ENCODE results near the gene LY6G5C.
A peak's percentile ranks its signal among the peaks of the same experiment; 100 is the strongest.

LY6G5C gene

DNA sequence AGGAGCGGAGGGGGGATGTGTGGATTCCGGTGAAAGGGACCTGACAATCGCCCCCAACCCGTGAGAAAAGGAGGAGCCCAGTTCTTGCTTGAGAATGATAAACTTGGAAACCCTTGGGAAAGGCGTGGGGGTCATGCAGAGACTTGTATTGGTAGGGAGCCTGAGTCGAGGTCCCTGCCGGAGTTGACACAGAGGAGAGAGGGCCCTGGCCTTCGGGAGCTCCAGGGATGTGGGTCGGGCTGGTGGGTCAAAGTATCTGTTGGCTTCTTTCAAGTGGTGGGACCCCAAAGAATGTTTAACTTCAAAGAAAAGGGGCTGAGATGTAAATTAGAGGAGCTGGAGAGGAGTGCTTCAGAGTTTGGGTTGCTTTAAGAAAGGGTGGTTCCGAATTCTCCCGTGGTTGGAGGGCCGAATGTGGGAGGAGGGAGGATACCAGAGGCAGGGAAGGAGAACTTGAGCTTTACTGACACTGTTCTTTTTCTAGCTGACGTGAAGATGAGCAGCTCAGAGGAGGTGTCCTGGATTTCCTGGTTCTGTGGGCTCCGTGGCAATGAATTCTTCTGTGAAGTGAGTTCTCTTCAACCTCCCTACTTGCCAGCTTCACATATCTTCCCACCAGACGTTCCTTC, 14.4 kb downstream of the LY6G5C start:
- Histone ChIP-seq H3K27me3 (ENCODE audit: insufficient read depth, low read depth) (no peaks in the 10 kb centered on the region), H3K4me2 (peak overlapping the region; percentile 58), H3K79me2 (ENCODE audit: insufficient read depth, low read depth) (peaks cover 41% of the 10 kb centered on the region), H3K9ac (peak overlapping the region; percentile 89), H2AFZ (ENCODE audit: low read depth) (peak overlapping the region; percentile 67), H3K27ac (peak overlapping the region; percentile 41), H4K20me1 (ENCODE audit: insufficient read depth) (no peaks in the 10 kb centered on the region), H3K4me1 (ENCODE audit: low read depth, poor library complexity, severe bottlenecking) (peaks cover 36% of the 10 kb centered on the region), H3K4me3 (IDR thresholded peaks at IDR 0.05; ENCODE audit: insufficient read depth, low read depth, low read length) (no peak overlapping the region), H3K36me3 (ENCODE audit: insufficient read depth) (peaks cover 4% of the 10 kb centered on the region; the same call in 1 of the 2 replicates)
- TF ChIP-seq, protein P1, sequence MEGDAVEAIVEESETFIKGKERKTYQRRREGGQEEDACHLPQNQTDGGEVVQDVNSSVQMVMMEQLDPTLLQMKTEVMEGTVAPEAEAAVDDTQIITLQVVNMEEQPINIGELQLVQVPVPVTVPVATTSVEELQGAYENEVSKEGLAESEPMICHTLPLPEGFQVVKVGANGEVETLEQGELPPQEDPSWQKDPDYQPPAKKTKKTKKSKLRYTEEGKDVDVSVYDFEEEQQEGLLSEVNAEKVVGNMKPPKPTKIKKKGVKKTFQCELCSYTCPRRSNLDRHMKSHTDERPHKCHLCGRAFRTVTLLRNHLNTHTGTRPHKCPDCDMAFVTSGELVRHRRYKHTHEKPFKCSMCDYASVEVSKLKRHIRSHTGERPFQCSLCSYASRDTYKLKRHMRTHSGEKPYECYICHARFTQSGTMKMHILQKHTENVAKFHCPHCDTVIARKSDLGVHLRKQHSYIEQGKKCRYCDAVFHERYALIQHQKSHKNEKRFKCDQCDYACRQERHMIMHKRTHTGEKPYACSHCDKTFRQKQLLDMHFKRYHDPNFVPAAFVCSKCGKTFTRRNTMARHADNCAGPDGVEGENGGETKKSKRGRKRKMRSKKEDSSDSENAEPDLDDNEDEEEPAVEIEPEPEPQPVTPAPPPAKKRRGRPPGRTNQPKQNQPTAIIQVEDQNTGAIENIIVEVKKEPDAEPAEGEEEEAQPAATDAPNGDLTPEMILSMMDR (conservative IDR thresholded peaks at IDR 0.05; ENCODE audit: low read depth, low read length): no peak

DNA sequence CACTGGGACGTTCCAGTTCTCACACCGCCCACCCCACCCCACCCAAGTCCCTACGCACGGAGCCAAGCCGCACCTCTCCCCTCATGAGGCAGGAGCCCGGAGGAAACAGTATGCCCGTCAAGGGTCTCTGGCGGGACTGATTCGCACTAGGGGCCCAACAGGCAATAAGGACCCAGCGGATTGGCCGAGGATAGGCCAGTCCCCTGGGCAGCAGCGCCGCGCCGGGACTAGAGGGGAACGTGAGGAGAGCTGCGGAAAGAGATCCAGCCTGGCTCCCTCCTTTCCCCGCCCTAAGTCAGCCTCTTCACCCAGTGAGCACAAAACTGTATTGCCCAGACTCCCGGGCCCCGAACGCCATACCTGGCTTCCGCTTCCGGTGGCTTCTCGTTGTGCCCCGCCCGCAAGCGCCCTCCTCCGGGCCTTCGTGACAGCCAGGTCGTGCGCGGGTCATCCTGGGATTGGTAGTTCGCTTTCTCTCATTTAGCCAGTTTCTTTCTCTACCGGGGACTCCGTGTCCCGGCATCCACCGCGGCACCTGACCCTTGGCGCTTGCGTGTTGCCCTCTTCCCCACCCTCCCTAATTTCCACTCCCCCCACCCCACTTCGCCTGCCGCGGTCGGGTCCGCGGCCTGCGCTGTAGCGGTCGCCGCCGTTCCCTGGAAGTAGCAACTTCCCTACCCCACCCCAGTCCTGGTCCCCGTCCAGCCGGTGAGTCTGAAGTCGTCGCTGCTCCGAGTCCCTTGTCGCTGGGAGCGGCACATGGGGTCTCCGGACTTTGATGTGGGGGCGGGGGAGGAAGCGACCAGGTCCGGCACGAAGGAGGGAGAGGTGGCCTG, 15.1 kb downstream of the LY6G5C start, which contains the start of gene CSNK2B:
CSNK2B (plus strand) TSS at position 580 of the 836 bp plus-strand sequence. CDS start 752 bp downstream, outside the sequence.
- Histone ChIP-seq H4K20me1 (ENCODE audit: insufficient read depth) (no peaks in the 10 kb centered on the region), H3K4me3 (IDR thresholded peaks at IDR 0.05; ENCODE audit: insufficient read depth, low read depth, low read length) (peak within 1 kb of the TSS; percentile 54), H3K36me3 (ENCODE audit: insufficient read depth) (peaks cover 4% of the 10 kb centered on the region; the same call in 1 of the 2 replicates), H3K79me2 (ENCODE audit: insufficient read depth, low read depth) (peaks cover 41% of the 10 kb centered on the region), H3K27me3 (ENCODE audit: insufficient read depth, low read depth) (no peaks in the 10 kb centered on the region), H3K4me2 (peak within 1 kb of the TSS; percentile 94), H3K9ac (peak within 1 kb of the TSS; percentile 89), H2AFZ (ENCODE audit: low read depth) (peak within 1 kb of the TSS; percentile 67), H3K4me1 (ENCODE audit: low read depth, poor library complexity, severe bottlenecking) (peaks cover 43% of the 10 kb centered on the region), H3K27ac (peak within 1 kb of the TSS; percentile 98)
- TF ChIP-seq, protein P1 (conservative IDR thresholded peaks at IDR 0.05; ENCODE audit: low read depth, low read length): no peak

DNA sequence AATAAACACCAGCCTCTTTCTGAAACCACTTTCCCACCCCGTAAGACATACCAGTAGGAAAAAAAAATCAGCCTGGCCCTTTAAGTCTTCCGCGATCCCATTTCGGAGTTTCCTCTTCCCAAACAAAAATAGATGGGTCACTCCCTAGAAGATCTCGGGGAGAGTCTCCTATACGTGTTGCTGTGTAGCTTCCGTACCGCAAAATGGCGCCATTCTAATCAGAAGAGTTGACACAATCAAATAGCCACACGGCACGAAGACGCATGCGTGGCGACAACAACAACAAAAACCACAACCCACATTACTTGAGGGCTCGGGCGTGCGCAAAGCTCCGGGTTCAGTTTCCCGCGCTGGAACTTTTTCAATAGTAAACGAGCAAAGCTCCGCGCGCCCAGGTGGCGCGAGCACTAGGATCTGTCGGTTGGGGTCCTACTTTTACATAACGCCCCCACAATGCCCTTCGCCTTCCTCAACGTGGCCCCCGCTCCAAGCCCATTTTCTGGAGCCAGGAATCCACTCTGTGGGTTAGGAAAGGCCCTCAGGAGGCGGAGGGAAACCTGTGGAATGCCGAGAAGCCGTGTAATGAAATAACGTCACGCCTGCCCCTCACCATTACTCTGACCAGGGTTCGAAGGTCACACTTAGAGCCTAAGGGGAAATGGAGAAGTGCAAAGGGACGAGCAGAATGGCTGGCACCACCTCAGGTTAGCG, 15.9 kb downstream of the LY6G5C start, which contains the start of gene GPANK1:
GPANK1 (minus strand) TSS at position 208 of the 711 bp plus-strand sequence. CDS start 519 bp downstream, outside the sequence.
- Histone ChIP-seq H3K79me2 (ENCODE audit: insufficient read depth, low read depth) (peaks cover 46% of the 10 kb centered on the region), H3K27me3 (ENCODE audit: insufficient read depth, low read depth) (no peaks in the 10 kb centered on the region), H3K4me1 (ENCODE audit: low read depth, poor library complexity, severe bottlenecking) (peaks cover 44% of the 10 kb centered on the region), H4K20me1 (ENCODE audit: insufficient read depth) (no peaks in the 10 kb centered on the region), H3K4me2 (peak within 1 kb of the TSS; percentile 97), H2AFZ (ENCODE audit: low read depth) (peak within 1 kb of the TSS; percentile 27; the same call in 1 of the 2 replicates), H3K27ac (peak within 1 kb of the TSS; percentile 98), H3K4me3 (IDR thresholded peaks at IDR 0.05; ENCODE audit: insufficient read depth, low read depth, low read length) (peak within 1 kb of the TSS; percentile 54), H3K9ac (peak within 1 kb of the TSS; percentile 89), H3K36me3 (ENCODE audit: insufficient read depth) (peaks cover 4% of the 10 kb centered on the region; the same call in 1 of the 2 replicates)
- TF ChIP-seq, protein P1 (conservative IDR thresholded peaks at IDR 0.05; ENCODE audit: low read depth, low read length): no peak
